Sigmoid colon (tissue), 7 donors: ENCODE results near the gene TIRAP. TPM values are rescaled to one million over a fixed set of nuclear protein-coding genes. Genes with fewer than 3 reads are reported as not detected.
"Not testable (repeated sequence)": the region's sequence is repeated elsewhere in the genome, so short reads cannot be mapped to it uniquely, and the experiment has no call there.

Experiments used
- DNase-seq: peaks from one replicate; pipeline ENCODE4 v3.0.0-alpha.2; 2019
- H3K27ac ChIP-seq, 4 donors: fragments of 200-600 bp; sonication (generic); one replicate each; pipeline ENCODE4 v1.5.1; 2016 to 2019; ENCODE audit warnings: mild to moderate bottlenecking in 1 of 4
- H3K27me3 ChIP-seq, 3 donors: fragments of 200-600 bp; sonication (generic); one replicate each; pipeline ENCODE4 v1.5.1; 2019; ENCODE audit warnings: mild to moderate bottlenecking in 1 of 3
- H3K36me3 ChIP-seq, 4 donors: fragments of 200-600 bp; sonication (generic); one replicate each; pipeline ENCODE4 v1.5.1; 2016 to 2019
- H3K4me1 ChIP-seq, 4 donors: fragments of 200-600 bp; sonication (generic); one replicate each; pipeline ENCODE4 v1.5.1; 2017 to 2019
- H3K4me3 ChIP-seq, 4 donors: fragments of 200-600 bp; sonication (generic); one replicate each; pipeline ENCODE4 v1.5.1; 2017 to 2019; ENCODE audit warnings: mild to moderate bottlenecking in 2 of 4, moderate library complexity in 1 of 4
- H3K9me3 ChIP-seq, 4 donors: fragments of 200-600 bp in 3 of 4; sonication (generic) in 3 of 4; one replicate each; pipeline versions ENCODE4 v1.5.1 to v1.6.1; 2013 to 2019
- CTCF ChIP-seq, 4 experiments: fragments of 450-650 bp in 3 of 4; fragments of 200-600 bp in 1 of 4; IDR thresholded peaks; one replicate each; pipeline ENCODE4 v1.5.1; 2016 to 2019; ENCODE audit warnings: antibody characterized with exemption in 4 of 4, mild to moderate bottlenecking in 3 of 4, moderate library complexity in 2 of 4
- EP300 ChIP-seq, 4 donors: sonication (generic); formaldehyde crosslinking; IDR thresholded peaks; one replicate each; pipeline ENCODE4 v1.6.1; 2017; ENCODE audit warnings: antibody characterized with exemption in 4 of 4
- POLR2A ChIP-seq, 2 donors: fragments of 450-650 bp; IDR thresholded peaks; one replicate each; pipeline ENCODE4 v1.6.1; 2016; ENCODE audit warnings: antibody characterized with exemption in 2 of 2, mild to moderate bottlenecking in 2 of 2, moderate library complexity in 2 of 2
- POLR2AphosphoS5 ChIP-seq, 4 donors: sonication (generic); formaldehyde crosslinking; IDR thresholded peaks; one replicate each; pipeline ENCODE4 v1.6.1; 2017; ENCODE audit warnings: antibody characterized with exemption in 4 of 4
- WGBS, 2 donors: extraction: QIAGEN DNeasy Blood & Tissue Kit; methylation state at CpG; one replicate each; pipeline ENCODE4 v1.1.7; 2013; 5-methylcytosine and 5-hydroxymethylcytosine counted together
- intact Hi-C: fragments of 100-400 bp; cut with DNase I; formaldehyde crosslinking; loops from one replicate; pipeline ENCODE4 v1.15.1; 2023
- polyA plus RNA-seq, 3 donors: library from polyadenylated mRNA; stranded (reverse); fragments of 200-250 nt; gene quantifications; one replicate each; pipeline ENCODE4 v1.2.3, GENCODE V29; 2013
- total RNA-seq, 4 donors: library from RNA; depleted of rRNA; stranded (reverse); fragments of >200 nt; gene quantifications; one replicate each; pipeline ENCODE4 v1.1.0, GENCODE V29; 2016
- donor health status: healthy with polysubstance abuse.
- donor health status: Bipolar disorder and iron deficiency.
- donor health status: healthy.

The TIRAP gene
- total and polyA plus RNA-seq, 7 donors = 4.2 to 11.5 (median 9.3) TPM

- Histone ChIP-seq H3K4me3 (peak within 1 kb of the TSS; percentile 50 to 57 (median 55)), H3K4me1 (peaks cover 0 to 14% (median 11%) of the 10 kb centered on the region in 4 donors), H3K36me3 (peaks cover 0 to 14% (median 0%) of the 10 kb centered on the region in 4 donors), H3K9me3 (no peaks in the 10 kb centered on the region), H3K27me3 (no peaks in the 10 kb centered on the region), H3K27ac (peak within 1 kb of the TSS; percentile 87 to 92 (median 88))
- WGBS, 2 donors = 2 to 3% methylated on average over 61 of the region's 61 CpGs
- intact Hi-C loops = no loop called here
- peak; percentile 94 for DNase-seq
- TF ChIP-seq EP300 (IDR thresholded peaks at IDR 0.05) (peak in 1 of 4 donors; percentile 3), CTCF (IDR thresholded peaks at IDR 0.05) (no peak), POLR2AphosphoS5 (IDR thresholded peaks at IDR 0.05) (peak; percentile 39 to 82 (median 75)), POLR2A (IDR thresholded peaks at IDR 0.05) (peak; percentile 16 to 61)
Measured at GRCh38 chr11:126303623-126304456, 20.9 kb downstream of the TIRAP start, which contains the start of gene DCPS. DCPS (plus strand) TSS chr11:126304060; CDS start chr11:126304081, 21 bp downstream.

- TF ChIP-seq POLR2A (IDR thresholded peaks at IDR 0.05) = no peak
- intact Hi-C loops = no loop called here
Measured at GRCh38 chr11:126304457-126305075, 21.7 kb downstream of the TIRAP start.

DNA sequence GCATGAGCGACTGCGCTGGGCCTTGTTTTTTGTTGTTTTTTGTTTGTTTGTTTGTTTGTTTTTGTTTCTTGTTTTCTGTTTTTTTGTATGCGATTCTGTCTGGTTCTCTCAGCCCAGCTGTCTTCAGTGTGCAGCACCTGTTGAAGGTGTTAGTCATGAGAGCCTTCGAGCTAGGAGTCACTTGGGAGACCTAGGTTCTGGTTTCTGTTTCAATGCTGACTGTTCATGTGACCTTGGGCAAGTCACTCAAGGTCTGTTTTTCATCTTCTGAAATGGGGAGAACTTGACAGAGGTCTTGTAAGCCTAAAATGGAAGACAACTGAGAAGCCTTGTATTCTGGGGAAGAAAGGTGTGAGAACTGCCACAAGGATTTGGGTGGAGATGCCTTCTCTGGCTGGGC lies 22.8 kb downstream of the TIRAP start:
- H3K27ac ChIP-seq = no peak overlapping the region
- no peaks in the 10 kb centered on the region for H3K27me3 ChIP-seq
- H3K36me3 ChIP-seq = peaks cover 0 to 3% (median 0%) of the 10 kb centered on the region in 4 donors
- 79 to 93% methylated on average over 4 of the region's 4 CpGs for WGBS, 2 donors
- no peak overlapping the region for H3K4me3 ChIP-seq
- no peak for TF ChIP-seq EP300 (IDR thresholded peaks at IDR 0.05)
- TF ChIP-seq POLR2AphosphoS5 (IDR thresholded peaks at IDR 0.05) = no peak
- TF ChIP-seq POLR2A (IDR thresholded peaks at IDR 0.05) = no peak
- TF ChIP-seq CTCF (IDR thresholded peaks at IDR 0.05) = no peak
- intact Hi-C loops = no loop called here
- H3K9me3 ChIP-seq = no peaks in the 10 kb centered on the region
- no peak for DNase-seq
- peaks cover 0 to 19% (median 15%) of the 10 kb centered on the region in 4 donors for H3K4me1 ChIP-seq

More at GRCh38 chr11:126304457-126305075, 21.7 kb downstream of the TIRAP start:
- 65 to 69% methylated on average over 12 of the region's 12 CpGs for WGBS, 2 donors
- peaks cover 0 to 14% (median 11%) of the 10 kb centered on the region in 4 donors for H3K4me1 ChIP-seq
- H3K36me3 ChIP-seq = peaks cover 0 to 9% (median 0%) of the 10 kb centered on the region in 4 donors
- H3K4me3 ChIP-seq = peak overlapping the region; percentile 50 to 57 (median 55)
- peak; percentile 52 for DNase-seq
- H3K27ac ChIP-seq = peak overlapping the region; percentile 87 to 92 (median 88)
- no peaks in the 10 kb centered on the region for H3K27me3 ChIP-seq
- no peaks in the 10 kb centered on the region for H3K9me3 ChIP-seq

DNA sequence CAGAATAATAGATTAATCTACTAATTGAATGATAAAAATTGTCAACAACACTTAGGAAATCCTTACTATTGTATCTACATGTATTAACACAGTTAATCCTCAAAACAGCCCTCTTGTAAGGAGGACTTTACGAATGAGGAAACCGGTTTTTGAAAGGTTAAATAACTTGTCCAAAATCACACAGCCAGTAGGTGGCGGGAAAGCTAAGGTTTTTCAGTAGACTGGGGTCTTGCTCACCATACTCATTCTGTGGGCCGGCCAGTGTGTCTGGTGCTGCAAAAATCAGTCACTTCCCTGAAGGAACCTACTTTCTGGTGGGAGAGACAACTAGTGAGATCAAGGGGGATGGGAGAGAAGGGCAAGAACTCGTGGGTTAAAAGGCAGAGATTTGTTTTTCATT lies 24.8 kb downstream of the TIRAP start:
- Histone ChIP-seq H3K27ac (no peak overlapping the region), H3K27me3 (no peaks in the 10 kb centered on the region), H3K4me3 (no peak overlapping the region), H3K4me1 (peaks cover 0 to 23% (median 21%) of the 10 kb centered on the region in 4 donors), H3K36me3 (no peaks in the 10 kb centered on the region), H3K9me3 (no peaks in the 10 kb centered on the region)
- no peak for DNase-seq
- 53 to 71% methylated on average over 5 of the region's 5 CpGs for WGBS, 2 donors
- no peak for TF ChIP-seq POLR2AphosphoS5 (IDR thresholded peaks at IDR 0.05)
- no peak for TF ChIP-seq CTCF (IDR thresholded peaks at IDR 0.05)
- intact Hi-C loops = no loop called here

DNA sequence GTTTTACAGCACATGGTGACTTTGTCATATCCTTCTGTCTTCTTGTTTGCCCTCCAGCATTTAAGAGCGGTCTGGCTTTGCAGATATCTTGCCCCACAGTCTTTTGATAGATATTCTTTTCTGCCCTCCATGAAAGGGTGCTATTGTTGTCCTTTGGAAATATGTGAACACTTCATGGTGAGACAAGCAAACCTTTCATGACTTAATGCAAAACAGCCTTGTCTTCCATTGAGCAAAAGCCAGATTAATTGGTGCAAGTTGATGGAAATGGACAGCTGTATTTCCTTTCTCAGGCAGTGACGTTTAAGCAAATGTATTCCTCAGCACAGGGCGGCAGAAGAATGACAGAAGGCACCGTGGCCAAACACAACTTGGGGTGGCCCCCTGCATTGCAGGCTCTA lies 25.4 kb downstream of the TIRAP start:
- 87 to 91% methylated on average over 4 of the region's 4 CpGs for WGBS, 2 donors
- no peaks in the 10 kb centered on the region for H3K27me3 ChIP-seq
- DNase-seq = no peak
- no peak overlapping the region for H3K4me3 ChIP-seq
- H3K9me3 ChIP-seq = no peaks in the 10 kb centered on the region
- peaks cover 0 to 1% (median 0%) of the 10 kb centered on the region in 4 donors for H3K36me3 ChIP-seq
- no peak for TF ChIP-seq POLR2A (IDR thresholded peaks at IDR 0.05)
- TF ChIP-seq CTCF (IDR thresholded peaks at IDR 0.05) = no peak
- no peak overlapping the region for H3K27ac ChIP-seq
- intact Hi-C loops = no loop called here
- H3K4me1 ChIP-seq = peaks cover 0 to 22% (median 20%) of the 10 kb centered on the region in 4 donors

DNA sequence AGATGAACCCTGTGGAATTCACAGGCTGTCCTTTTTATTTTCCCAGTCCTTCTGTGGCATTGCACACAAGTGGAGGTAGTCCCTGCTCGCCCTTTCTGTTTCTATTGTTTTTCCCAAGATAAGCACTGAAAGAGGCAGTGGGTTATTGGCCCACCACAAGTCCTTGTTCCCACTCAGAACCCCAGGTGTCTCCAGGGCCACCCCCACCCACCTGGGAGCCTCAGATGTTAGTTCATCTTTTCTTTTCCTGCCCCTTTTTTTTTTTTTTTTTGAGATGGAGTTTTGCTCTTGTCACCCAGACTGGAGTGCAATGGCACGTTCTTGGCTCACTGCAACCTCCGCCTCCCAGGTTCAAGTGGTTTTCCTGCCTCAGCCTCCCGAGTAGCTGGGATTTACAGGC lies 25.9 kb downstream of the TIRAP start:
- intact Hi-C loops, H3K36me3 ChIP-seq, DNase-seq, H3K27me3 ChIP-seq, H3K27ac ChIP-seq, H3K9me3 ChIP-seq, H3K4me3 ChIP-seq: not testable (repeated sequence)
- WGBS, 2 donors = 94 to 96% methylated on average over 4 of the region's 4 CpGs
- H3K4me1 ChIP-seq = peaks cover 0 to 19% (median 17%) of the 10 kb centered on the region in 4 donors
